HAP-1 (cell line): ENCODE results near the gene HDAC4.
"Not testable (repeated sequence)": the region's sequence is repeated elsewhere in the genome, so short reads cannot be mapped to it uniquely, and the experiment has no call there.

Experiments
- DNase-seq, 2 experiments: peaks; one replicate each; pipeline ENCODE4 v3.0.0-alpha.2; 2016 to 2020; ENCODE audit warnings: low spot score in 2 of 2
- H3K27me3 ChIP-seq: fragments of 250-450 bp; sonication (Bioruptor Pico); 2 replicates; pipeline ENCODE4 v1.5.1; 2020; ENCODE audit warnings: low read depth, mild to moderate bottlenecking, moderate library complexity
- H3K36me3 ChIP-seq: fragments of 250-450 bp; sonication (Bioruptor Pico); replicated peaks from 2 replicates; pipeline ENCODE4 v1.5.1; 2020; ENCODE audit warnings: mild to moderate bottlenecking
- H3K4me1 ChIP-seq: fragments of 250-450 bp; sonication (Bioruptor Pico); 2 replicates; pipeline ENCODE4 v1.5.1; 2020; ENCODE audit warnings: mild to moderate bottlenecking
- H3K4me3 ChIP-seq: fragments of 250-450 bp; sonication (Bioruptor Pico); 2 replicates; pipeline ENCODE4 v1.5.1; 2020; ENCODE audit warnings: mild to moderate bottlenecking, moderate library complexity
- H3K9me3 ChIP-seq: fragments of 250-450 bp; sonication (Bioruptor Pico); 2 replicates; pipeline ENCODE4 v1.5.1; 2020; ENCODE audit warnings: mild to moderate bottlenecking, moderate library complexity
- in situ Hi-C: fragments of 300-500 bp; cut with MboI; formaldehyde crosslinking; loops from 3 replicates; pipeline ENCODE4 v1.14.3; 2020; ENCODE audit warnings: low sequenced_read_pairs, inconsistent platforms, mixed read lengths

Gene HDAC4

DNA sequence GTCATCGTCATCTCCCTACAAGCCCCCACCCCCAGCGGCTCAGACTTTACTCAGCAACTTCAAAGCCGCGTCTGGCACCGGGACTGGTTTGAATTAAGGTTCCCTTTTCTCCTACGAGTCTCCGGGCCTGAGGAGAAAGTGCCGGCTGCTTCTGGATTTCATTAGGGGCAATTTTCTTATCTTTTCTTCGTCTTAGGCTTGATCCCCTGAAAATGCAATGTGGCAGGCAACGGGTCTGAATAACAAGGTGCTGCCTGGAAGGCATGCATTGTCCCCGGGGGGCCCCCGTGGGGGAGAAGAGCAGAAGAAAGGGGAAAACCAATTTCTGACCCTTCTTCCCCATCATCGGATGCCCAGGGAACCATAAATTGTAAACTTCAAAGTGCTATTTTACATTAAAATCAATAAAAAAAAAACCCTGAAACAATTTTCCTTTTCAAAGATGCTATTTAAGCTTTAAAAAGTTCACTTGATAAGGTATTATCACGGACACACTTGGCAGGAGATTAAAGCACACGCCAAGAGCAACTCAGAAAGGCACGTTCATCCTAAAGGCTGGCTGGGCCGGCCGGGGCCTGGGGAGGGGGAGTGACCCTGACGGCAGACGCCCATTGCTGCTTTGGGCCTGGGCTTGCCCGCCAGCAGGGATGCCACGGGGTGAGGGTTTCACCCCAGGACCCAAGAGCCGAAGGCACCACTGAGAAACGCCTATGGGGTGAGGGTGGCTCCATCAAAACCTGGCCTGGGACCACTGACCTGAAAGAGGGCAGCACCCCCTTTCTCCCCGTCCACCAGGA is 322.5 kb downstream of the HDAC4 start:
- no peaks in the 10 kb centered on the region for H3K9me3 ChIP-seq
- H3K4me3 ChIP-seq = no peak overlapping the region
- no peaks in the 10 kb centered on the region for H3K36me3 ChIP-seq
- no peaks in the 10 kb centered on the region for H3K27me3 ChIP-seq
- no peaks in the 10 kb centered on the region for H3K4me1 ChIP-seq
- in situ Hi-C loops = no loop called here
- DNase-seq = no peak

DNA sequence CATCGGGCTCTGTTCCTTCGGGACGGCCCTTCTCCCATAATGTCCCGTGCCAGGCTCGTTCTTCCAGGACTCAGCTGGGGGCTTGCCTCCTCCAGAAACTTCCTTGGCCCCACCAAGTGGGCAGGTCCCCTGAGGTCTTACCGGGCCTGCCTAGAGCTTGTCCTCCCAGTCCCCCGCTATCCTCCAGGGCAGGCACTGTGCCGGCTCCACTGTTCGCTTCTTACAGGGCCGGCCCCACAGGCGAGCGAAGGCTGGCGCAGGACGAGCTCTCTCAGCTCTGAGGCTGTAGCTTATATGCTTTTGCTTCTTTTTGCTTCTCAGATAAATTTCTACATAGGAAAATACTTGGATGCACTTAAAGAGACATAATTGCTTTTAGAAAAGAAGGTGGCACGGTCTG is 323.6 kb downstream of the HDAC4 start:
- DNase-seq = no peak
- Histone ChIP-seq H3K4me1 (no peaks in the 10 kb centered on the region), H3K9me3 (no peaks in the 10 kb centered on the region), H3K36me3 (no peaks in the 10 kb centered on the region), H3K27me3 (no peaks in the 10 kb centered on the region), H3K4me3 (no peak overlapping the region)
- in situ Hi-C loops = no loop called here

DNA sequence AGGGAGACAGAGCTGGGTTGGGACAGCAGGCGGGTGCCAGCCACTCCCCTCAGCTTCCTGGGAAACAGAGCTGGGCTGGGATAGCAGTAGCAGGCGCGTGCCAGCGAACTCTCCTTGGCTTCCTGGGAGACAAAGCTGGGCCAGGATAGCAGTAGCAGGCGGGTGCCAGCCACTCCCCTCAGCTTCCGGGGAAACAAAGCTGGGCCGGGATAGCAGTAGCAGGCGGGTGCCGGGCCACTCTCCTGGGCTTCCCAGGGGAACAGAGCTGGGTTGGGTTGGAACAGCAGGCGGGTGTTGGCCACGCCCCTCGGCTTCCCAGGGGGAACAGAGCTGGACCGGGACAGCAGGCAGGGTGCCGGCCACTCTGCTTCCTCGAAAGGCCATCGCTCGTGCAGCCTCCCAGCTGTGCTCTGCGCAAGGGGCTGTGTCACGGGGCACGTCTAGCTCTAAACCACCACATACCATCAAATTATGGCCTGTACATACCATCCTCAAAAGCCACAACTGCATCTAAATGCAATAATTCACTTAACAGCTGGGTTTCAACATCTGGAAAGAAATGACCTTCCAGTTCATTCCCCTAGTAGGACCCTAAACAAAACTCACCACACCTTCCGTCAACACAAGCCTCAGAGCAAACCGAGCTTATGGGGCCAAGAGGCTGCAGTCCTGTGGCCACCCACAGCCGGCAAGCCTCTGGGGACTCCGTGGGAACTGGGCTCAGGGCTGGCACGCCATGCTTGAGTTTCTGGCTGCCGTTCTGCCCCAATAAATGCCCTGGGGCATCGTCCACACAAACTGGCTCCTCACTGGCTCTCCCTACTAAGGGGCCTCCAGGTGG is 324.7 kb downstream of the HDAC4 start:
- peak in 1 of 2 experiments; percentile 47 for DNase-seq
- in situ Hi-C loops = no loop called here
- no peaks in the 10 kb centered on the region for H3K9me3 ChIP-seq
- no peaks in the 10 kb centered on the region for H3K4me1 ChIP-seq
- no peaks in the 10 kb centered on the region for H3K36me3 ChIP-seq
- H3K27me3 ChIP-seq = no peaks in the 10 kb centered on the region
- no peak overlapping the region for H3K4me3 ChIP-seq

DNA sequence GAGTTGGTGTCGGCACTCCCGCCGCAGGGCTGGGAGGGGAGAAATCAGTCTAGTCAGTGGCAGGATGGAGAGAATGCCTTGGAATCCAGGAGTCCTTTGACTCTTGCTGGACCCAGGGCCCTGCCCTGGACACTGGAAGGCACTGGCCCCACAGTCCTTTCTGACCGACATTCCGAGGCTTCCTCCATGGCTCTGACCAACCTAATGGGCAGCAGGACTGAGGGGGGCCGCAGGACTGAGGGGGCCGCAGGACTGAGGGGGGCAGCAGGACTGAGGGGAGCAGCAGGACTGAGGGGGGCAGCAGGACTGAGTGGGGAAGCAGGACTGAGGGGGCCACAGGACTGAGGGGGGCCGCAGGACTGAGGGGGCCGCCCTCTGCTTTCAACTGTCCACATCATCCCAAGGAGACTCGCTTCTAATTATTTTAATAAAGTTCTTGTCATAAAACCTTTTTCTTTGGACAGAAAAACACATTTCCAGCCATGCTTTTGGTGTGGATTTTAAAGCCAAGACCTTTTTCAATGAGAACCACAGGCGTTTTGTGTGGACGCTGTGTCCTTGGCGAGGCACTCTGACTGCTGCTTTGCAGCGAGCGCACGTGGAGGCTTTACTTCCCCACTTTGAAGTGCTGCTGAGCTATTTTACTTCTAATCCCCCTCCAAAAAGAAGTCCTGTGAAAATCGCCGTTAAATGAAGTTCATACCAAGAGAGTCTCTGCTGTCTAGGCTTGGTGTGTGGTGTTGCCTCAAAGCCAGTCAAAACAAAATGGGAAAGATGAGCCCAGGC is 326.9 kb downstream of the HDAC4 start:
- in situ Hi-C loops = no loop called here
- no peak overlapping the region for H3K4me3 ChIP-seq
- H3K9me3 ChIP-seq = no peaks in the 10 kb centered on the region
- H3K4me1 ChIP-seq = no peaks in the 10 kb centered on the region
- no peak for DNase-seq
- no peaks in the 10 kb centered on the region for H3K27me3 ChIP-seq
- H3K36me3 ChIP-seq = no peaks in the 10 kb centered on the region

DNA sequence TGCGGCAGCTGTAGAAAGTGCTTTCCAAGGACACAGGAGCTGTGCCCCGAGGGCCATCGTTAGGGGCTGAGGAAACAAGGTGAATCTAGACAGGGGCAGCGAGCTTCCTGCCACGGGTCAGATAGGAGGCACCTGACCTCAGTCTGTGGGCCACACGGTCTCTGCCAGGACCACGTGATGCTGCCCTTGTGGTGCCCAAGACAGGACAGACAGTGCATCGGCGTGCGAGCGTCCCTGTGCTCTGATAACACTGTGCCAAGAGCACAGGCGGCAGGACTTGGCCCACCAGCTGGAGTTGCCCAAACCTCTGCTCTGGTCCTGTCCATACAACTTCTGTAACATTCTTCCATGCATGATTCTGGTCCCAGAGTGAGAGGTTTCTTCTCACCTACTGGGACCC is 327.6 kb downstream of the HDAC4 start:
- Histone ChIP-seq H3K9me3 (no peaks in the 10 kb centered on the region), H3K4me3 (no peak overlapping the region), H3K36me3 (no peaks in the 10 kb centered on the region), H3K4me1 (no peaks in the 10 kb centered on the region), H3K27me3 (no peaks in the 10 kb centered on the region)
- DNase-seq = no peak
- in situ Hi-C loops = no loop called here

DNA sequence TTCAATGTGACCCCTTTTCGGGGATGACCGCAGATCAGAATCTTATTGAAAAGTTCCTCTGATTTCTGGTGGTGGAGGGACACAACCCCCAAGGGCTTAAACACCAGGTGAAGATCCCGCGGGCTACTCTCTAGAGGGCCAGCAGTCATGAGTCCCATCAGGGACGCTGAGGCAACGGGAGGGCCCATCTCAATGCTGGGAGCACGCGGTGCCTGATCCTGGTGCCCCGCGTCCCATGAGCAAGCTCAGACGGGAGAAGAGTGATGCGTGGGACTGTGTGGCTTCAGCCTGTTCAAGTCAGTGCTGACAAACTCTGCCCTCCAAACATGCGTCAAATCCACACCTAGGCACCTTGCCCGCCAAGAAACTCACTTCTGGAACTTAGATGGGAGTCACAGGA is 328.0 kb downstream of the HDAC4 start:
- H3K27me3 ChIP-seq = no peaks in the 10 kb centered on the region
- H3K4me1 ChIP-seq = no peaks in the 10 kb centered on the region
- H3K4me3 ChIP-seq = no peak overlapping the region
- H3K36me3 ChIP-seq = no peaks in the 10 kb centered on the region
- H3K9me3 ChIP-seq = no peaks in the 10 kb centered on the region
- no peak for DNase-seq
- in situ Hi-C loops = no loop called here

DNA sequence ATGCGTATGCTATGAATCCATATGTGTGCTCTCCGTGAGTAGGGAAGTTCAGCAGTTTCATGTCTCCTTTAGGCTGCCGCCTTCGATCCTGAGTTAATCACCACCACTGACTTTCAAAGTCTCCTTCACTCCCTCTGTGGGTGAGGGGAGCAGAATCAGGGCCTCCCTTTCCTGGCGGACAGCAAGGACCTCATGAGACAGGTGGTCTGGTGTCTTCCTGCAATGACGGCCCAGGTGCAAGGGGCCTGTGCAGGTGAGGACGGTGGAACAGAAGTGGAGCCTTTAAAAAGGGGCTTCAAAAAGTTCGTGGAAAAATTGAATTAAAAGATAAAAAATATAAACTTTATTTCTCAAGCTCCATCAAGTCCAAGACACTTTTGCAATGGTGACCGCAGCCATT is 330.4 kb downstream of the HDAC4 start:
- H3K36me3 ChIP-seq = no peaks in the 10 kb centered on the region
- no peak for DNase-seq
- H3K4me1 ChIP-seq = no peaks in the 10 kb centered on the region
- in situ Hi-C loops = no loop called here
- no peaks in the 10 kb centered on the region for H3K9me3 ChIP-seq
- H3K27me3 ChIP-seq = no peaks in the 10 kb centered on the region
- H3K4me3 ChIP-seq = no peak overlapping the region

DNA sequence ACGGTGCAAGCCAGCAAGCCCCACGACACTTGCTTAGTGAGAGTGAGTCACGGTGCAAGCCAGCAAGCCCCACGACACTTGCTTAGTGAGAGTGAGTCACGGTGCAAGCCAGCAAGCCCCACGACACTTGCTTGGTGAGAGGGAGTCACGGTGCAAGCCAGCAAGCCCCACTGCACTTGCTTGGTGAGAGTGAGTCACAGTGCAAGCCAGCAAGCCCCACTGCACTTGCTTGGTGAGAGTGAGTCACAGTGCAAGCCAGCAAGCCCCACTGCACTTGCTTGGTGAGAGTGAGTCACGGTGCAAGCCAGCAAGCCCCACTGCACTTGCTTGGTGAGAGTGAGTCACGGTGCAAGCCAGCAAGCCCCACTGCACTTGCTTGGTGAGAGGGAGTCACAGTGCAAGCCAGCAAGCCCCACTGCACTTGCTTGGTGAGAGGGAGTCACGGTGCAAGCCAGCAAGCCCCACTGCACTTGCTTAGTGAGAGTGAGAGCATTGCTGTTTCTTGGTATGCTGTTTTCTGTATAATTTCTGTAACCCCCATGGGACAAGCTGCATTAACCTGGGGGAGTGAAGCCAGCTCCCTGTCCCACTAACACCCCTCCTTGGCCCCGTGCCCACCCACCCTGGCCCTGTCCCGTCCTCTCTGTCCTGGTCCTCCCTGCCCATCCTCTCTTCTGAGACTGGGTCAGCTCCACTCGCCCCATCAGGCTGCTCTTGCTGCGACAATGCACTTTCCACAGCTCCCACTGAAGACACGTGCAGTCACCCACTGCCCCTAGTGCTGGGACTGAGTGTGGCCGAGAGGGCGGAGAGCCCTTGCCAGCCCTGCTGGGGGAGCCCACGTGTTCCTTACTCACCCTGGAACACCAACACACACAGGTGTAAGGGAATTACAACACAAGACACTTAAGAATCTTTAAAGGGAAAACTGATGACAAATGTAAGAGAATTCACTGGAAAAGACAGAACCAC is 331.2 kb downstream of the HDAC4 start:
- H3K4me3 ChIP-seq, H3K27me3 ChIP-seq, H3K36me3 ChIP-seq, in situ Hi-C loops, H3K4me1 ChIP-seq, H3K9me3 ChIP-seq, DNase-seq: not testable (repeated sequence)

DNA sequence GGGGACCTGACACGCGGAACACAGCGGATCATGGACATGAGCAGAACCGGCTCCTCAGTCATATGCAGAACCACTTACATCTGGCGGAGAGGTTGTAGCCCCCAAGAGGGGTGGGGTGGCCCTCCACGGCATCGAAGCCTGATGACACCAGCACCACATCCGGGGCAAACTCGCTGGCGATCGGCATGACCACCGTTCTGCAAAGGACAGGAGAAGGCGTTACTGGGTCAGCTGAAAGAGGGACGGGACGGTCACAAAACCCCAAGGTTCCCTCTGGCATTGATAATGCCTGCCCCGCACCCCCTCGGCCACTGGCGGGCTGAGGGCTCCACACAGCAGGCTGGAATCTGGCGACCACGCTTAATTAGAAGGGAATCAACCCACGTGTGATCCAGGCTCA is 332.4 kb downstream of the HDAC4 start:
- H3K9me3 ChIP-seq = no peaks in the 10 kb centered on the region
- in situ Hi-C loops = no loop called here

DNA sequence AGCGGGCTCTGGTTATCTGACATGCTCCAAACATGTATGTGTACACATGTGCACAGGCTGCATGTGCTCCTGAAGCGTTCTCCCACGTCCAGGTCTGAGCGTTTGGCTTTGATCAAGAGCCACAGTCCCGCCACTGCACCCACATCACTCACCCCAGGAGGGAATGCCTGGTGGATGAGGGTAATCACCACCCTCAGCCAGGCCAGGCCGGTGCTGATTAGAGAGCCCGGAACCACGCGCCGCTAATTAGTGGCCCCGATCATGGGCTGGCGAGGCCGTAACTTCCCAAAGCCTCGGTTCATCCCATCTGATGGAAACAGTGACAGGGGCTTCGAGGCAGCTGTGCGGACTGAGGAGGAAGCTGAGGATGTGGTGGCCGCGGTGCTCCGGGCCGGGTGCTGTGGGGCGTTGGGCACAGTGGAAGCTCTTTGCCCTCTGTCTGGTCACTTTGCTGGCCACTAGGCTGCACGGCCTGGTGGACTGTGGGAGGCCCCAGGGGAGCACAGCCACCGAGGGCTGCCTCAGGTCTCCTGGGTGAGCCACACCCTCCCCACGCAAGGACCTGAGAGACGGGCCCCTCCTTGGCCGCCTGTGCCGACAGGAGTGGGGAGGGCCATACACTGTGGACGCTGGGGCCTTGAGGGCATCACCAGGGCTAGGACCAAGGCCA is 333.5 kb downstream of the HDAC4 start:
- Histone ChIP-seq H3K4me1 (no peaks in the 10 kb centered on the region), H3K36me3 (no peaks in the 10 kb centered on the region), H3K4me3 (no peak overlapping the region), H3K9me3 (no peaks in the 10 kb centered on the region), H3K27me3 (no peaks in the 10 kb centered on the region)
- in situ Hi-C loops = no loop called here
- no peak for DNase-seq

More for the DNA sequence above, 332.4 kb downstream of the HDAC4 start:
- Histone ChIP-seq H3K27me3 (no peaks in the 10 kb centered on the region), H3K4me3 (no peak overlapping the region), H3K4me1 (no peaks in the 10 kb centered on the region), H3K36me3 (no peaks in the 10 kb centered on the region)
- no peak for DNase-seq

DNA sequence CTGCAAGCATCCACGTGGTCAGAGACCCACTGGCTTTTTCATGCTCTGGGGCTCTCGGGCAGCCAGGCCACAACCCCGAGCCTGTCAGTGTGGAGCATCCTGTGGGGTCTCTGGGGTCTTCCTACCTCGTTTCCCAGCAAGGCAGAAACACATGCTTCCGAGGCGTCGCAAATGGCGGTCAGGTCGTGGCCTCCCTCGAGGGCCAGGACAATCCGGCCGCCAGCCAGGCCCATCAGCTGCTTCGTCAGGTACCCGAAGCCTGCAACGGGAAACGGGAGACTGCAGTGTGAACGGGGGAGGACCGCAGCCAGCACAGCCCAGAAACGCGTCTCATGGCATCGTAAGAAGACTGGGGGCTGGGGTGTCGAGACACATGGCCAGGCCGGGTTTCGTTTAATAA is 334.2 kb downstream of the HDAC4 start:
- Histone ChIP-seq H3K4me3 (no peak overlapping the region), H3K4me1 (no peaks in the 10 kb centered on the region), H3K36me3 (no peaks in the 10 kb centered on the region), H3K27me3 (no peaks in the 10 kb centered on the region), H3K9me3 (no peaks in the 10 kb centered on the region)
- in situ Hi-C loops = no loop called here
- no peak for DNase-seq

DNA sequence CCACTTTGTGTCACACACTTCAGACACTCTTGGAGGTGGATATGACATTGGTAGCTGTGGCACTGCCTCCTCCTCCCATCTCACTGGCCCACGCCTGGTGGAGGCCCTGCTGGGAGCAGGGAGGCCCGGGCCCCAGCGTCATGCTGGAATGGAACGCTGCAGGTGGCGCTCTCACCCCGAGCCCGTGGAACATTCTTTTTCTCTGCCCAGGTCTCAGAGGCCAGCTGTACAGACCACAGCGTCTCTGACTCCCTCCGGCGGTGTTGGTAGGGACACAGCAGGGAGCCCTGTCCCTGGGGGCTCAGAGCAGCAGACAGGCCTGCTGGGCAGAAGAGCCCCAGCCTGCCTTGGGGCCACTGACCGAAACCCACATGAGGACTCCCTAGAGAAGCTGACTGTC is 334.9 kb downstream of the HDAC4 start:
- Histone ChIP-seq H3K9me3 (no peaks in the 10 kb centered on the region), H3K27me3 (no peaks in the 10 kb centered on the region), H3K36me3 (no peaks in the 10 kb centered on the region), H3K4me3 (no peak overlapping the region), H3K4me1 (no peaks in the 10 kb centered on the region)
- DNase-seq = no peak
- in situ Hi-C loops = no loop called here
